Kidney (tissue), 14 donors: ENCODE results near the gene CEP20. TPM values are rescaled to one million over a fixed set of nuclear protein-coding genes. Genes with fewer than 3 reads are reported as not detected.
"Not testable (repeated sequence)": the region's sequence is repeated elsewhere in the genome, so short reads cannot be mapped to it uniquely, and the experiment has no call there.

Source experiments
- DNase-seq, 5 donors: peaks; one replicate each; pipeline ENCODE4 v3.0.0-alpha.2; 2013 to 2020
- FAIRE-seq: peaks from 2 replicates; lab custom pipeline; 2012; peaks lifted over from hg19 to GRCh38; lab: Jason Lieb, UNC
- H3K27ac ChIP-seq, 2 donors: one replicate each; pipeline ENCODE4 v1.7.0; 2013; ENCODE audit warnings: low read depth in 2 of 2, low read length in 2 of 2, inconsistent platforms in 1 of 2
- H3K27me3 ChIP-seq: one replicate; pipeline ENCODE4 v1.7.1; 2013; ENCODE audit warnings: low read length, inconsistent platforms; ENCODE audit not compliant: control insufficient read depth, insufficient read depth
- H3K36me3 ChIP-seq, 3 donors: one replicate each; pipeline versions ENCODE4 v1.7.0 to v1.7.1; 2013; ENCODE audit warnings: low read length in 3 of 3, control low read depth in 1 of 3, inconsistent platforms in 1 of 3; ENCODE audit not compliant: insufficient read depth in 3 of 3, control insufficient read depth in 2 of 3
- H3K4me1 ChIP-seq, 3 donors: one replicate each; pipeline versions ENCODE4 v1.7.0 to v1.7.1; 2013; ENCODE audit warnings: low read length in 3 of 3, inconsistent platforms in 1 of 3, low read depth in 1 of 3; ENCODE audit not compliant: control insufficient read depth in 2 of 3, insufficient read depth in 2 of 3
- H3K4me3 ChIP-seq, 3 donors: one replicate each; pipeline versions ENCODE4 v1.7.0 to v1.8.1; 2013; ENCODE audit warnings: low read length in 3 of 3, control low read depth in 1 of 3, inconsistent platforms in 1 of 3
- H3K9ac ChIP-seq, 3 donors: one replicate each; pipeline versions ENCODE4 v1.7.0 to v1.7.1; 2013; ENCODE audit warnings: low read length in 3 of 3, control low read depth in 1 of 3, inconsistent platforms in 1 of 3
- H3K9me3 ChIP-seq, 3 donors: one replicate each; pipeline versions ENCODE4 v1.7.0 to v1.7.1; 2013; ENCODE audit warnings: low read length in 3 of 3, control low read depth in 1 of 3, inconsistent platforms in 1 of 3; ENCODE audit not compliant: control insufficient read depth in 2 of 3, insufficient read depth in 1 of 3
- CTCF ChIP-seq: IDR thresholded peaks from 3 replicates; pipeline ENCODE4 v1.5.1; 2012; ENCODE audit warnings: mild to moderate bottlenecking, moderate library complexity, borderline replicate concordance; ENCODE audit not compliant: insufficient read depth; ENCODE audit errors: extremely low read depth
- intact Hi-C: fragments of 100-400 bp; cut with DNase I; formaldehyde crosslinking; loops from one replicate; pipeline ENCODE4 v1.11.1; 2022
- polyA plus RNA-seq: library from polyadenylated mRNA; stranded (reverse); fragments of 350-450 nt; fragmentation: Illumina TruSeq; extraction: RNeasy Lipid Tissue Mini Kit (QIAGEN cat#74804); gene quantifications from one replicate; pipeline ENCODE4 v1.2.3, GENCODE V29; 2014; ENCODE audit warnings: low read depth, low replicate concordance; ENCODE audit not compliant: insufficient read depth
- total RNA-seq: library from RNA; stranded (reverse); fragmentation: NEBNext Ultra II Directional; extraction: Animal tissue kit (Norgen Biotek cat#: 25700); gene quantifications from one replicate; pipeline ENCODE4 v1.2.1, GENCODE V29; 2021
- donor health status: control.
- donor health status: control.
- donor health status: control.
- donor health status: control.
- donor health status: control.
- donor health status: DM: yes; HTN: yes; CAD: no.
- donor health status: Normal renal cell carcinoma (clear cell type).

Gene CEP20
- total and polyA plus RNA-seq, 2 donors from 2014 or later, result 24.8 to 28.9 TPM

GRCh38 chr16:15846510-15846909 lies 41.9 kb downstream of the CEP20 start:
- H3K4me1 ChIP-seq, result no peaks in the 10 kb centered on the region
- no peaks in the 10 kb centered on the region for H3K36me3 ChIP-seq
- intact Hi-C loops, result no loop called here
- no peak overlapping the region for H3K4me3 ChIP-seq
- H3K9me3 ChIP-seq, result no peaks in the 10 kb centered on the region
- no peak overlapping the region for H3K27ac ChIP-seq
- no peaks in the 10 kb centered on the region for H3K27me3 ChIP-seq
- no peak overlapping the region for H3K9ac ChIP-seq
- TF ChIP-seq CTCF, result no peak
- DNase-seq, result no peak
- no peak for FAIRE-seq

GRCh38 chr16:15843635-15844279 lies 44.6 kb downstream of the CEP20 start:
- intact Hi-C loops, result no loop called here
- no peak overlapping the region for H3K4me3 ChIP-seq
- H3K9me3 ChIP-seq, result no peaks in the 10 kb centered on the region
- H3K4me1 ChIP-seq, result no peaks in the 10 kb centered on the region
- TF ChIP-seq CTCF, result no peak
- DNase-seq (no peak), FAIRE-seq (no peak)
- no peaks in the 10 kb centered on the region for H3K27me3 ChIP-seq
- no peak overlapping the region for H3K9ac ChIP-seq
- H3K36me3 ChIP-seq, result no peaks in the 10 kb centered on the region
- no peak overlapping the region for H3K27ac ChIP-seq

GRCh38 chr16:15839204-15839603 lies 49.2 kb downstream of the CEP20 start:
- H3K4me3 ChIP-seq, H3K9ac ChIP-seq, H3K27me3 ChIP-seq, H3K36me3 ChIP-seq, intact Hi-C loops, H3K27ac ChIP-seq, H3K9me3 ChIP-seq, DNase-seq, FAIRE-seq, H3K4me1 ChIP-seq: not testable (repeated sequence)

GRCh38 chr16:15837761-15838160 lies 50.6 kb downstream of the CEP20 start:
- no peaks in the 10 kb centered on the region for H3K27me3 ChIP-seq
- no peaks in the 10 kb centered on the region for H3K4me1 ChIP-seq
- H3K27ac ChIP-seq, result no peak overlapping the region
- intact Hi-C loops, result no loop called here
- no peaks in the 10 kb centered on the region for H3K9me3 ChIP-seq
- FAIRE-seq, result no peak
- no peak for TF ChIP-seq CTCF
- no peaks in the 10 kb centered on the region for H3K36me3 ChIP-seq
- H3K9ac ChIP-seq, result no peak overlapping the region
- DNase-seq, result no peak
- no peak overlapping the region for H3K4me3 ChIP-seq
